ENCODE results near the gene DDX5.

GRCh38 chr17:64480951-64481350, 25.1 kb downstream of the DDX5 start:
- no peak for TF ChIP-seq CTCF (IDR thresholded peaks at IDR 0.05; ENCODE audit: insufficient read depth, low read depth, low read length)
- no peak for TF ChIP-seq EZH2 (IDR thresholded peaks at IDR 0.05; ENCODE audit: insufficient read depth, low read length)
